H1 (cell line): ENCODE data around the gene GPS1. TPM values are rescaled to one million over a fixed set of nuclear protein-coding genes. Genes with fewer than 3 reads are reported as not detected.

ENCODE experiments used
- CTCF ChIA-PET: fragments of 300-600 bp; sonication (Branson Sonifier 250); formaldehyde crosslinking; loops from one replicate; lab custom pipeline; 2021; ENCODE audit not compliant: partially characterized antibody; lab: Charles Lee
- POLR2A ChIA-PET: fragments of 300-600 bp; sonication (Branson Sonifier 250); formaldehyde crosslinking; loops from one replicate; lab custom pipeline; 2021; ENCODE audit warnings: inconsistent platforms; ENCODE audit not compliant: partially characterized antibody; lab: Charles Lee
- DNase-seq, 2 experiments: peaks; one replicate each; pipeline versions ENCODE4 v3.0.0 to v3.0.0-alpha.2; 2010 to 2022; ENCODE audit warnings: low spot score in 2 of 2, low read depth in 1 of 2, mixed read lengths in 1 of 2
- FAIRE-seq: peaks from 2 replicates; lab custom pipeline; 2011; peaks lifted over from hg19 to GRCh38; lab: Jason Lieb, UNC
- H2AFZ ChIP-seq: 2 replicates; pipeline ENCODE4 v1.8.1; 2012; ENCODE audit warnings: low read length, inconsistent platforms
- H2AK5ac ChIP-seq: 2 replicates; pipeline ENCODE4 v1.6.1; 2013; ENCODE audit warnings: low read depth, low read length
- H2BK120ac ChIP-seq: replicated peaks from 2 replicates; pipeline ENCODE3; 2013; ENCODE audit warnings: low read depth, low read length, inconsistent platforms
- H2BK12ac ChIP-seq: 2 replicates; pipeline ENCODE4 v1.6.1; 2013; ENCODE audit warnings: low read depth, low read length
- H2BK15ac ChIP-seq: 2 replicates; pipeline ENCODE4 v1.6.1; 2013; ENCODE audit warnings: low read length
- H2BK20ac ChIP-seq: 2 replicates; pipeline ENCODE4 v1.6.1; 2013; ENCODE audit warnings: low read length
- H2BK5ac ChIP-seq: 2 replicates; pipeline ENCODE4 v1.6.1; 2013; ENCODE audit warnings: low read depth, low read length
- H3K14ac ChIP-seq: 2 replicates; pipeline ENCODE4 v1.6.1; 2013; ENCODE audit warnings: inconsistent platforms; ENCODE audit not compliant: insufficient read length
- H3K18ac ChIP-seq: 2 replicates; pipeline ENCODE4 v1.6.1; 2013; ENCODE audit warnings: low read length; ENCODE audit errors: extremely low read depth
- H3K23ac ChIP-seq: 2 replicates; pipeline ENCODE4 v1.6.1; 2013; ENCODE audit warnings: inconsistent platforms; ENCODE audit not compliant: insufficient read length
- H3K23me2 ChIP-seq: 2 replicates; pipeline ENCODE4 v1.6.1; 2013; ENCODE audit warnings: low read depth, low read length
- H3K27ac ChIP-seq: 2 replicates; pipeline ENCODE4 v1.6.1; 2011; ENCODE audit warnings: low read depth, low read length, inconsistent platforms
- H3K27me3 ChIP-seq, 4 experiments: replicated peaks in 1 of 4; 1 replicate in 1 of 4; 2 replicates in 3 of 4; pipeline versions ENCODE4 v1.6.1 to v1.8.1; 2011 to 2013; ENCODE audit warnings: low read length in 3 of 4, mild to moderate bottlenecking in 3 of 4, inconsistent platforms in 2 of 4, mixed read lengths in 2 of 4, moderate library complexity in 1 of 4; ENCODE audit not compliant: control insufficient read depth in 3 of 4, insufficient read depth in 3 of 4; ENCODE audit errors: extremely low read depth in 1 of 4
- H3K36me3 ChIP-seq, 4 experiments: 2 replicates each; pipeline versions ENCODE4 v1.6.1 to v1.8.1; 2011 to 2013; ENCODE audit warnings: mild to moderate bottlenecking in 4 of 4, low read length in 3 of 4, moderate library complexity in 2 of 4, control low read depth in 1 of 4, inconsistent platforms in 1 of 4; ENCODE audit not compliant: insufficient read depth in 4 of 4, control insufficient read depth in 2 of 4
- H3K4ac ChIP-seq: replicated peaks from 2 replicates; pipeline ENCODE3; 2013; ENCODE audit warnings: low read length, low read depth, mixed read lengths, inconsistent platforms; ENCODE audit not compliant: insufficient read length
- H3K4me1 ChIP-seq, 4 experiments: replicated peaks in 1 of 4; 1 replicate in 1 of 4; 2 replicates in 3 of 4; pipeline versions ENCODE4 v1.6.1 to v1.8.1; 2011 to 2013; ENCODE audit warnings: low read length in 3 of 4, inconsistent platforms in 2 of 4, mixed read lengths in 1 of 4; ENCODE audit not compliant: insufficient read depth in 4 of 4, control insufficient read depth in 3 of 4
- H3K4me2 ChIP-seq, 2 experiments: 2 replicates each; pipeline versions ENCODE4 v1.6.1 to v1.8.1; 2011 to 2013; ENCODE audit warnings: low read depth in 2 of 2, low read length in 2 of 2, control low read depth in 1 of 2, inconsistent platforms in 1 of 2, mild to moderate bottlenecking in 1 of 2; ENCODE audit not compliant: insufficient read depth in 1 of 2
- H3K4me3 ChIP-seq, 4 experiments: fragments of 200-600, 300-600 bp in 1 of 4; sonication (generic), shearing (Covaris generic), sonication (Bioruptor Twin) in 1 of 4; 2 replicates each; pipeline versions ENCODE4 v1.5.1 to v1.8.1; 2011 to 2016; ENCODE audit warnings: low read length in 4 of 4, low read depth in 3 of 4, control low read depth in 2 of 4, inconsistent platforms in 2 of 4, mild to moderate bottlenecking in 2 of 4, mixed read lengths in 1 of 4, moderate library complexity in 1 of 4; ENCODE audit not compliant: insufficient read depth in 2 of 4; ENCODE audit errors: extremely low read depth in 1 of 4
- H3K56ac ChIP-seq: replicated peaks from 2 replicates; pipeline ENCODE3; 2013; ENCODE audit warnings: low read depth, mild to moderate bottlenecking, mixed read lengths, low read length, inconsistent platforms; ENCODE audit not compliant: insufficient read length
- H3K79me1 ChIP-seq: 2 replicates; pipeline ENCODE4 v1.6.1; 2013; ENCODE audit warnings: low read depth, low read length, control low read depth
- H3K79me2 ChIP-seq, 2 experiments: 2 replicates each; pipeline versions ENCODE4 v1.6.1 to v1.8.1; 2012 to 2013; ENCODE audit warnings: low read length in 2 of 2, mild to moderate bottlenecking in 2 of 2, inconsistent platforms in 1 of 2; ENCODE audit not compliant: insufficient read depth in 2 of 2, control insufficient read depth in 1 of 2
- H3K9ac ChIP-seq, 4 experiments: replicated peaks in 1 of 4; 1 replicate in 1 of 4; 2 replicates in 3 of 4; pipeline versions ENCODE4 v1.6.1 to v1.8.1; 2011 to 2013; ENCODE audit warnings: low read depth in 3 of 4, low read length in 3 of 4, control low read depth in 2 of 4, mild to moderate bottlenecking in 2 of 4, moderate library complexity in 2 of 4, inconsistent platforms in 1 of 4; ENCODE audit errors: extremely low read depth in 1 of 4
- H3K9me3 ChIP-seq, 2 experiments: 2 replicates each; pipeline versions ENCODE4 v1.6.1 to v1.8.1; 2012 to 2013; ENCODE audit warnings: mild to moderate bottlenecking in 2 of 2, moderate library complexity in 2 of 2, control low read depth in 1 of 2, inconsistent platforms in 1 of 2, low read depth in 1 of 2, low read length in 1 of 2, mixed read lengths in 1 of 2; ENCODE audit not compliant: insufficient read depth in 2 of 2
- H4K20me1 ChIP-seq, 2 experiments: replicated peaks in 1 of 2; 2 replicates each; pipeline versions ENCODE3 to v1.8.1; 2011 to 2013; ENCODE audit warnings: inconsistent platforms in 2 of 2, low read length in 2 of 2, mild to moderate bottlenecking in 1 of 2; ENCODE audit not compliant: insufficient read depth in 2 of 2, control insufficient read depth in 1 of 2
- H4K5ac ChIP-seq: 2 replicates; pipeline ENCODE4 v1.6.1; 2013; ENCODE audit warnings: low read length, low read depth, mixed read lengths, inconsistent platforms; ENCODE audit not compliant: insufficient read length
- H4K8ac ChIP-seq: 2 replicates; pipeline ENCODE4 v1.8.0; 2013; ENCODE audit warnings: mild to moderate bottlenecking, moderate library complexity, low read length, inconsistent platforms; ENCODE audit not compliant: insufficient read depth; ENCODE audit errors: extremely low read depth
- H4K91ac ChIP-seq: replicated peaks from 2 replicates; pipeline ENCODE3; 2013; ENCODE audit warnings: low read length, mixed read lengths, inconsistent platforms; ENCODE audit not compliant: insufficient read length
- KDM4A ChIP-seq: IDR thresholded peaks from one replicate; pipeline ENCODE4 v1.7.1; 2012; ENCODE audit warnings: low read depth, mild to moderate bottlenecking, moderate library complexity, low read length, inconsistent platforms; ENCODE audit not compliant: severe bottlenecking
- MAFK ChIP-seq: IDR thresholded peaks from 2 replicates; pipeline ENCODE4 v1.6.1; 2012; ENCODE audit warnings: low read depth, mild to moderate bottlenecking, improper control_type of control experiment, low read length
- WGBS, 2 experiments: shearing (Covaris generic) in 1 of 2; methylation state at CpG; one replicate each; pipeline versions ENCODE4 v1.1.6 to v1.1.7; 2013 to 2015; ENCODE audit warnings: low lambda C conversion rate in 2 of 2, mixed read lengths in 2 of 2, inconsistent platforms in 1 of 2, low coverage in 1 of 2, missing lambda C conversion rate in 1 of 2; ENCODE audit not compliant: insufficient replicate concordance in 2 of 2, insufficient coverage in 1 of 2, insufficient read length in 1 of 2; ENCODE audit errors: extremely low coverage in 1 of 2, missing lambda C conversion rate in 1 of 2; 5-methylcytosine and 5-hydroxymethylcytosine counted together
- polyA plus RNA-seq, 7 experiments: library from polyadenylated mRNA; depleted of rRNA in 3 of 7; stranded (reverse) in 5 of 7; unstranded in 2 of 7; fragments of >200 nt in 5 of 7; fragments of 200-250 nt in 2 of 7; gene quantifications; 1 replicate in 5 of 7; 2 replicates in 1 of 7; 4 replicates in 1 of 7; pipeline versions ENCODE4 v1.2.1 to v1.2.3, GENCODE V29; 2011 to 2013; ENCODE audit warnings: missing spikeins in 2 of 7, mixed read lengths in 2 of 7
- total RNA-seq: library from RNA; stranded (reverse); fragmentation: NEBNext Ultra II Directional; extraction: Animal tissue kit (Norgen Biotek cat#: 25700); gene quantifications from 2 replicates; pipeline ENCODE4 v1.2.1, GENCODE V29; 2021

GPS1 gene
- total and polyA plus RNA-seq, 2 of the 8 experiments (the other 6 are each of a cell fraction or from before 2014, with no cell fraction given), result 153 to 277 TPM

DNA sequence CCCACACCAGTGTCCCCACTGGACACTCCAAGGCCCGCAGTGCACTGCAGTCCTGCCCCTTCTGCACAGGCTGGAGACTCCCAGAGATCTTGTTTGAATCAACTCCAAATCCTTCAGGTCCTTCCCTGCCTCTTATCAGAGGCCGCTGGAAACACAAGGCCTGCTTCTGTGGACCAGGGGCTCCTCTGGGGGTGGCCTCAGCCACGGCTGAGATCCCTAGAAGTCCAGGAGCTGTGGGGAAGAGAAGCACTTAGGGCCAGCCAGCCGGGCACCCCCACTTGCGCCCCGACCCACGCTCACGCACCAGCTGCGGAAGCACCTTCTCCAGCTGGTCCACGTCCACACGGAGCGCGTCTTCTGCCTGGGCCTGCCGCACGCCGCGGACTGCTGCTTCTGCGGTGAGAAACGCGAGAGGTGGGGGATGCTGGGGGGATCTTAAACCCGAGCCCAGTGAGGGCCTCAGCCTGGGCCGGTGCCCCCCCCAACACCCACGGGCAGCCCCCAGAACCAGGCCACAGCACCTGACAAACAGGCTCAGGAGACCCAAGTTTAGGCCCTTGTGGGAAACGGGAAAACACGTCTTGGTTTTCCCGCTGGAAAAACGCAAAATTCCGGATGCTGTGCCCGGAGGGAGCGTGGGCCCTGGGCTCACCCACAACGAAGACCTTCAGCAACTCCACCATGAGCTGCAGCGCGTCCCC lies 32.6 kb upstream of the GPS1 start:
- Histone ChIP-seq H3K9ac (no peak overlapping the region), H2BK5ac (no peak overlapping the region), H3K79me1 (peaks cover 4% of the 10 kb centered on the region; the same call in 1 of the 2 replicates)
- no peak for TF ChIP-seq KDM4A
- no peak for TF ChIP-seq MAFK
- TF ChIP-seq, all 59 proteins: peak for 0
- Histone ChIP-seq H4K91ac (no peak overlapping the region), H4K20me1 (peaks cover 8 to 15% of the 10 kb centered on the region in 2 experiments), H2AFZ (no peak overlapping the region), H3K14ac (no peak overlapping the region), H3K4ac (no peak overlapping the region), H2BK20ac (no peak overlapping the region), H2AK5ac (no peak overlapping the region), H4K5ac (no peak overlapping the region), H2BK120ac (no peak overlapping the region), H2BK15ac (no peak overlapping the region), H3K4me1 (peaks cover 0 to 12% (median 8%) of the 10 kb centered on the region in 4 experiments; a peak in 5 of 7 replicates), H3K56ac (no peak overlapping the region), H3K23me2 (peaks cover 12% of the 10 kb centered on the region), H3K9me3 (no peaks in the 10 kb centered on the region), H3K4me3 (no peak overlapping the region), H3K18ac (no peak overlapping the region), H3K4me2 (no peak overlapping the region), H3K27ac (no peak overlapping the region), H3K27me3 (no peaks in the 10 kb centered on the region), H4K8ac (no peak overlapping the region; the same call in 1 of the 2 replicates), H3K79me2 (peaks cover 0 to 12% of the 10 kb centered on the region in 2 experiments; a peak in 1 of 4 replicates), H2BK12ac (no peak overlapping the region), H3K36me3 (no peaks in the 10 kb centered on the region), H3K23ac (no peak overlapping the region)
- POLR2A ChIA-PET, result interaction anchor here (0.6 to 3.7 kb wide), 18 partner anchors 12 to 146 kb away, joined by 3 to 13 read pairs (median 6); partner anchors contain the start of genes DCXR, FASN, GPS1 and NOTUM
- no peak for DNase-seq
- CTCF ChIA-PET, result interaction anchor here (0.5 to 4.7 kb wide), 41 partner anchors 8 to 419 kb away, joined by 3 to 29 read pairs (median 6); partner anchors contain the start of genes ASPSCR1, DCXR, MAFG and SIRT7
- WGBS, 2 experiments, result 95% methylated on average over 32 of the region's 33 CpGs; no CpG with 5 or more reads in 1 of the 2 experiments
- no peak for FAIRE-seq
